ENCODE results near the gene CAB39.

GRCh38 chr2:230788554-230789175, 76.0 kb downstream of the CAB39 start:
- TF ChIP-seq CTCF (optimal IDR thresholded peaks at IDR 0.05 in 1 of 3, IDR thresholded peaks at IDR 0.05 in 1 of 3, conservative IDR thresholded peaks at IDR 0.05 in 1 of 3; ENCODE audit: extremely low read depth in 1 of 3, insufficient read depth in 2 of 3, low read length in 3 of 3) (no peak), EZH2 (IDR thresholded peaks at IDR 0.05; ENCODE audit: low read length) (no peak)

Data from keratinocyte (primary cell).